Forelimb muscle (tissue), 1 donor: Measurements from ENCODE around the gene UTP25. TPM values are rescaled to one million over a fixed set of nuclear protein-coding genes. Genes with fewer than 3 reads are reported as not detected.
"Not testable (repeated sequence)": the region's sequence is repeated elsewhere in the genome, so short reads cannot be mapped to it uniquely, and the experiment has no call there.

ENCODE experiments used
- DNase-seq: peaks from one replicate; pipeline ENCODE4 v3.0.0-alpha.2; 2013; ENCODE audit warnings: low read depth
- polyA plus RNA-seq: library from polyadenylated mRNA; unstranded; fragments of 120-200 nt; gene quantifications from one replicate; pipeline ENCODE4 v1.2.1, GENCODE V29; 2013; ENCODE audit not compliant: insufficient read length

UTP25 gene
- polyA plus RNA-seq, 1 donor: 6.1 TPM

DNA sequence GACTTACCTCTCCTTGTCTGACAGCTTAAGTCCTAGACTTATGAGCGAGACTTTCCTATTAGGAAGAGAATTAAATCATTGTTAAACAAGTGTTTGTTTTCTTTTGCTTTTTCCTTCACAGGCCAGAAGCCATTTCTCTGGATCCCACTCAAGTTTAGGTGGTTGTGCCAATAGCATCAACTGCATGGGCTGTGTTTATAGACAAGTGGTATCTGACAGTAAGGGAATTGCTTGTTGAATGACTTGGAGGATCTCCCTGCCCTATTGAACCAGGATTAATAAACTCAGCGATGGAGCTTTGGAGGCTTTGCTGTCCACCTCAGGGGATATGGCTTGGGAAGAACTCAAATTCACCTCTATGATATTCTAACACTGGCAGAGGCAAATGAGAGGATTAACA is 43.7 kb downstream of the UTP25 start:
- no peak for DNase-seq

DNA sequence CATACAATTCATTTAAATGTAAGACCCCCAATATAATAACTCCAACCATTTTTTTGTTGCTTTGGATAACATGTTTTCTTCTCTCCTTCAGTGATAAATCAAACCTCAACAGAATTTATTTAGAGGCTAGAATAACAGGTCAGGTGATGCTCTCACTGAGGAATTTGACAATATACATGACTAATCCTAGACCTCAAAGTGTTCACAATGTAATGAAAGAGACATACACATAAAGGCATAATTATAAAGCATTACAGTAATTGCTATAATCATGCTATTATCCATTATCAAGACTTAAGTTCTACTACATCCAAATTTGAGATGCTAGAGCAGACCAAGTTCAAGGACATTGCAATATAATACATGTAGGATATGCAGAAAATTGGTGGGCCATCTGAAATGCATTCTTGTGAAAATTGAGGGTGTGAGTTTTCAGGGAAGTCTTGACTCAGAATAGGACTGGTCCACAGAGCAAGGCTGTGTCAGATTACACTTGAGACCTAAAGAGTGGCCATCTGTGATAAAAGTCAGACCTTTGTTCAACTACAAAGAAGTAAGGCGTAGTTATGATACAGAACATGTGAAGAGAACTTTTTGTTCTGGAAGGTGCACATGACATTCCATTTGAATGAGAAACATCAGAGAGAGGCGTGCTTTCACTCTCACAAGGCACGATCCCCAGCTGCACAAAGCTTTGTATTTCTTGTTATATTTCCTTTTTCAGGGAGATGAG is 45.5 kb downstream of the UTP25 start:
- DNase-seq: no peak

DNA sequence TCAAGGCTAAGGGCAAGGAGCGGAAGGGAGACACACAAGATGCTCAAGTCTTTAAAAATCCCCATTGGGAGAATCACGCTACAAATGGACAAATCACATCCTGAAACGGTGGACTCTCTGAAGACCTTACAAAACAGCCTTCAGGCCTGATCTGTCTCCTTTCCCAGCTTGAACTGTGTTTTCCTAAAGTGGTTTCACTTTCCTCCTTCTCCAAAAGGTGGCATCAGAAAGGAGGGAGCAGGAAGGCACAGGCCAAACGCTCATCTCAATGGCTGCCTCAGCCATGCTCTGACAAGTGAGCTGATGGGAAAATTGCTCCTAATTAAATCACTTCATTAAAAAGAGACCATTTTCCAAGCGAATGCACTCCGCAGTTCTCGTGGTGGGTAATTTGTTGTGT is 47.7 kb downstream of the UTP25 start:
- DNase-seq: no peak

GRCh38 chr1:209876078-209876800 is 48.5 kb downstream of the UTP25 start:
- no peak for DNase-seq

DNA sequence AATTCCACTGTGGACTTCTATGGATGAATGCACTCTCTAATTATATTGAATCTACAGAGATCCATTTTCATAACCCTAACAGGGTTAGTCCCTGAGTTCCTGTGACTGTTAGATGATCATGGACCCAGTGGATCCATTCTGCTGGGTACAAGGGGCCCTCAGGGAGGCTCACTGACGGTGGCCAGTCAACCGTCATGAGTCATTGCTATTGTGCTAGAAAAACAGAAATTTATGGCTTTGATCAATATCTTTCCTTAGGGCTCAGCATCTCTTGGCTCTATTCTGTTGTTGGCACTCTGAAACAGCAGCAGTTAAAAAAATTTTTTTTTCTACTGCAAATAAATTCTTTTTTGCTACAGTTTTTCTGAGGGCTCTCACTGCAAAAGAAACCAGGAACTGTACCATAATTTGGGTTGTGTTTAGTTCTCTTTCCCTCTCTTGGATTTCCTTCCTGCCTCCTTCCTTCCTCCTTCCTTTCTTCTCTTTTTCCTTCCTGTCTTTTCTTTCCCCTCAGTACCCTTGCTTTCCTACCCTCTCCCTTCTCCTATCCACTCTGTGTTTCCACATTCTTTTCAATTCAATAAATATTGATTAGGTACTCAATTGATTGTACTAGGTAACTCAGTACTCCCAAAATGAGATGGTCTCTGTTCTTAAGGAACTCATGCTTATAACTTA is 49.5 kb downstream of the UTP25 start:
- no peak for DNase-seq

- no peak for DNase-seq
Measured at GRCh38 chr1:209878964-209879363, 51.2 kb downstream of the UTP25 start.

GRCh38 chr1:209879539-209879938 is 51.8 kb downstream of the UTP25 start:
- no peak for DNase-seq

GRCh38 chr1:209880031-209880430 is 52.3 kb downstream of the UTP25 start:
- DNase-seq: no peak

DNA sequence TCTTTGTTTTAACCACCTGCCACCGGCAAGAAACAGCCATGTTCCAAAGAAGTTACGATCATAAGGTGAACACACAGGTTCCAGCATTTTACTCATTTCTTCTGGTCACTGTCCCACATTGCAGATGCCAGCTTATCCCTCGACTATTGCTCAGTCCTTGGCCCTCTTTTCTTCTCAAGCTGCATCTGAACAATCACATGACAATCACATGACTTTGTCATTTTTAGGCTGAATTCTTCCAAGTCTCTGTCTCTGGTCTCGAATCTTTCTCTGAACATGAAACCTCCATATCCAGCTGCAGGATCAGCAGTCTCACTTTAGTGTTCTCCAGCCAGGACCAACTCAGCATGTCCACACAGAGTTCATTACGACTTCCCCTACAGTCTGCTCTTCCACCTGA is 53.8 kb downstream of the UTP25 start:
- DNase-seq: no peak

DNA sequence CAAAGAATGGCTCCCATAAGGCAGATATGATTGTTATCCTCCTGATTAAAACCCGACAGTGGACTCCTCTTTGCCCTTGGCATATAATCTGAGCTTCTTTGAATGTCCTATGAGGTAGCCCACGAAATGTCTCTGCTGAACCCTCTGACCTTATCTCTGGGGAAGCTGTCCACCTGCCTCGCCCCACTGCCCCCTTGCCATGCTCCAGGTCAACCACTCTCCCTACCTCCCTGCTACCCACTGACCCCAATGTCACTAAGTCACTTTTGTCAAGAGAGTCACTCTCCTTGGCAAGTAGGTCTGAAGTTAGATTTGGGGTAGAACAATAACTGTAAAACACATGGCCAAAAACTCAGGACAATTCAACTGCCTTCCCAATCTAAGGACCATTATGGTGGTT is 54.5 kb downstream of the UTP25 start:
- DNase-seq: no peak

DNA sequence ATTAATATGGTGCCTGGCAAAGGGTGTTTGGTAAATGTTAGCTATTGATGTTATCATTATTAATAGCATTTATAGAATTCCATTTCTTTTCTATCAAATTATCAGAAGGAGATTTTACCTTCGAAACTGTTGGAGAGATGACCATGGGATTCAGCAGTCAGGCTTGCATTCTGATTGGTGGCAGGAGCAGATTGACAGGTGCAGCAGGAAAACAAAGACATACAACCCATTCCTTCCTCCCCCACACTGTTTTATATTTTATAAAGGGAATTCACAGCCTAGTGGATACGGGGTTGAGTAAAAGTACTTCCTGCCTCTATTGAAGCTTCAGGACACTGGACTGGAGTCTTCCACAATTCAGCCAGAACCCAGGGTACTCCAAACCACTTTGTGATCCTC is 55.2 kb downstream of the UTP25 start:
- no peak for DNase-seq

DNA sequence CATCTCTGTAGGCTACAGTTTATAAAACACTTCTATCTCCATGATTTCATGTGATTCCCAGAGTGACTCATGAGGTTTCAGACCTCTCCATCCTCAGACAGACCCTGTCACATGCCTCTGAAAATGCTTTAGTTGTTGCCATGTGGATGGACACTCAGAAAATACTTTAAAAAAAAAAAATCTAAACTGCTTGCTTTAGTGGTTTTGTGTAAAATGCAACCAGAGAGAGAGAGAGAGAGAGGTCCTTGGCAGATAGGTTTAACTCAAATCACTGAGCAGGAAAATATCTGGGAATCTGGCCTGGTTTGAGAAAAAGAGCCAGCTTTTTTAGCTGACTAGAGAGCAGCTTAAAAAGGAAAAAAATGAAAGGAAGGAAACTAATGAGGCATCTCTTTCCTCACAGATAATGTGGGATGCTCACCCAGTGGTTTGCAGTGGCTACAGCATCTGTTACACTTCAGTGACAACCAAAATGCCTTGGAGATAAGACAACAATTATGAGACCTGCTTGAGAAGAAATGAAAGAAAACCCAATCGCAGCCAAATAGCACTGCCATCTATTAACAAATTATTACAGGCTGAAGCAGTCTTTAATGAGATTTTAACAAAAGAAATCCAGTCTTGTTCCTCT is 55.7 kb downstream of the UTP25 start:
- no peak for DNase-seq

GRCh38 chr1:209884249-209884648 is 56.5 kb downstream of the UTP25 start:
- no peak for DNase-seq

- DNase-seq: no peak
Measured at GRCh38 chr1:209884665-209885117, 56.9 kb downstream of the UTP25 start.

DNA sequence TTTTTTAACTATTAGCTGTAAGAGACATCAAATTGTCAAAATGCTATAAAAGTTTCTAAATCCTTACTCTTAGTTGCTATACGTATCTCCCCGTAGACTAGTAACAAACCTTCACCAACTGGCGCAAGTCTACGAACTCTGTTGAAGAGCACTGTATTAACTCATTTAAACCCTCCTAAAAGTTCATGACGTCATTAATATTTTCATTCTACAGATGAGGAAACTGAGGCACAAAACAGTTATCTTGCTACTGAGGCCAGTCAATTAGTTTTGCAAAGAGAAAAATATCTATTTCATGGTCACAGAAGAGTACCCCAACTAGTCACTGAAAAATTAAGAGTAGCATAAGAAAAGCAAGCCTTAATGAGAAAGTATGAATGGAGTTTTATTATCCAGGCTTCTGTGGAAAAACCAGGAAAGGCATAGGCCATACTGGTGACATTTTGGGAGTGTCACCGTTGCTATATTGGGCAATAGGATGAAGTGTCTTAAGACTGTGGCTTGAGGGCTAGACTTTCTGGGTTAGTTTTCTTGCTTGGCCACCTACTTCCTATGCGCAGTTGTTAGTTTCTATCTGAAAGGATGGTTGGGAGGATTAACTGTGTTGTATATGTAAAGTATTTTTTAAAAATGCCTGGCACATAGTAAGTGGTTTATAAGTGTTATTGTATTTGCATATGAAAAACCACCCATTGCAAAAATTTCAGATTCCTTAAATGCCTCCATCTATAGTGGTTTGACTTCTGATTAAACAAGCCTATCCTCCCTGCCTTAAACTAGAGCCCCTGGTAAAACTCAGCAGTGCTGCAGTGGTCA is 57.8 kb downstream of the UTP25 start:
- no peak for DNase-seq

DNA sequence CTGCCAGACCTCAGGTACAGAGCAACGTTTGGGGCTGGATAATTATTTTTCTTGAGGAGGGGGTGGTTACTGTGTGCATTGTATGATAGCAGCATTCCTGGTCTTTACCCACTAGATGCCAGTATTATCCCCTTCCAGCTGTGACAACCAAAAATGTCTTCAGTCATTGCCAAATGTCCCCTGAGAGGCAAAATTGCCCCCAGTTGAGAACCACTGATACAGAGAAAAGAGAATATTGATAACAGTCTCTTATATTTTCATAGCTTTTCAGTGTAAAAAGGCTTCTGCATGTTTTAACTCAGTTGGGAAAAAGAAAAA is 58.4 kb downstream of the UTP25 start:
- no peak for DNase-seq

- not testable (repeated sequence) for DNase-seq
Measured at GRCh38 chr1:209888291-209889076, 60.7 kb downstream of the UTP25 start.

DNA sequence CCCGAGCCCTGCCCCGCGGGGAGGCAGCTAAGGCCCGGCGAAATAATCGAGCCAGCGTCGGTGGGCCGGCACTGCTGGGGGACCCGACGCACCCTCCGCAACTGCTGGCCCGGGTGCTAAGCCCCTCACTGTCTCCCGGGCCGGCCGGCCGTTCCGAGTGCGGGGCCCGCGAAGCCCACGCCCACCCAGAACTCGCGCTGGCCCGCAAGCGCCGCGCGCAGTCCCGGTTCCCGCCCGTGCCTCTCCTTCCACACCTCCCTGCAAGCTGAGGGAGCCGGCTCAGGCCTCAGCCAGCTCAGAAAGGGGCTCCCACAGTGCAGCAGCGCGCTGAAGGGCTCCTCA is 61.3 kb downstream of the UTP25 start:
- DNase-seq: no peak

- no peak for DNase-seq
Measured at GRCh38 chr1:209890641-209891330, 63.0 kb downstream of the UTP25 start.

- DNase-seq: no peak
Measured at GRCh38 chr1:209893751-209894150, 66.0 kb downstream of the UTP25 start.
